T47D (cell line): Measurements from ENCODE around the gene YIPF3.

ENCODE experiments used
- DNase-seq, 2 experiments: peaks; one replicate each; pipeline versions ENCODE4 v3.0.0 to v3.0.0-alpha.2; 2011 to 2012; ENCODE audit warnings: low read depth in 1 of 2, low spot score in 1 of 2
- JUND ChIP-seq: IDR thresholded peaks from 2 replicates; pipeline ENCODE4 v1.6.1; 2012; ENCODE audit warnings: low read depth
- in situ Hi-C: cut with HindIII; loops from 2 replicates; pipeline ENCODE4 v1.10.0; 2016; ENCODE audit warnings: low sequenced_read_pairs, low pct_unique_long_range_greater_than_20kb

The YIPF3 gene

GRCh38 chr6:43461936-43462335, 54.8 kb downstream of the YIPF3 start:
- TF ChIP-seq JUND: no peak
- in situ Hi-C loops: no loop called here
- DNase-seq: no peak
